DMS 273 (cell line): ENCODE data around the gene DSC1.
"Not testable (repeated sequence)": the region's sequence is repeated elsewhere in the genome, so short reads cannot be mapped to it uniquely, and the experiment has no call there.

Source experiments
- DNase-seq: peaks from one replicate; lab custom pipeline; 2025; ENCODE audit not compliant: unreplicated experiment; lab: John Stamatoyannopoulos, UW

DSC1 gene

GRCh38 chr18:31162825-31163435 lies at the start of gene DSC1:
DSC1 (minus strand) TSS chr18:31162856; CDS start chr18:31162594, 262 bp downstream.
- DNase-seq, result no peak

GRCh38 chr18:31211047-31211446 lies 48.4 kb upstream of the DSC1 start:
- DNase-seq, result no peak

GRCh38 chr18:31209041-31209440 lies 46.4 kb upstream of the DSC1 start:
- DNase-seq, result no peak

GRCh38 chr18:31207391-31207790 lies 44.7 kb upstream of the DSC1 start:
- no peak for DNase-seq

- DNase-seq, result no peak
These were observed 44.2 kb upstream of the DSC1 start for GRCh38 chr18:31206787-31207381.

- no peak for DNase-seq
These were observed 43.4 kb upstream of the DSC1 start for GRCh38 chr18:31206071-31206470.

GRCh38 chr18:31205273-31205672 lies 42.6 kb upstream of the DSC1 start:
- DNase-seq, result no peak

- DNase-seq, result no peak
These were observed 42.2 kb upstream of the DSC1 start for GRCh38 chr18:31204833-31205232.

- DNase-seq, result no peak
These were observed 41.5 kb upstream of the DSC1 start for GRCh38 chr18:31204166-31204565.

- no peak for DNase-seq
These were observed 41.1 kb upstream of the DSC1 start for GRCh38 chr18:31203794-31204148.

- DNase-seq, result no peak
These were observed 40.6 kb upstream of the DSC1 start for GRCh38 chr18:31203096-31203793.

- no peak for DNase-seq
These were observed 36.6 kb upstream of the DSC1 start for GRCh38 chr18:31199190-31199769.

GRCh38 chr18:31197676-31198075 lies 35.0 kb upstream of the DSC1 start:
- DNase-seq, result no peak

- DNase-seq, result no peak
These were observed 32.4 kb upstream of the DSC1 start for GRCh38 chr18:31195063-31195462.

- no peak for DNase-seq
These were observed 29.6 kb upstream of the DSC1 start for GRCh38 chr18:31192086-31192776.

GRCh38 chr18:31190919-31191318 lies 28.3 kb upstream of the DSC1 start:
- DNase-seq, result no peak

- DNase-seq, result no peak
These were observed 27.1 kb upstream of the DSC1 start for GRCh38 chr18:31189757-31190156.

- DNase-seq, result no peak
These were observed 22.7 kb upstream of the DSC1 start for GRCh38 chr18:31185186-31185950.

- DNase-seq, result no peak
These were observed 20.6 kb upstream of the DSC1 start for GRCh38 chr18:31183302-31183701.

- DNase-seq, result not testable (repeated sequence)
These were observed 14.7 kb upstream of the DSC1 start for GRCh38 chr18:31177369-31177768.

- no peak for DNase-seq
These were observed 13.9 kb upstream of the DSC1 start for GRCh38 chr18:31176531-31176930.
